Measurements from ENCODE around the gene GNAT1.

DNA sequence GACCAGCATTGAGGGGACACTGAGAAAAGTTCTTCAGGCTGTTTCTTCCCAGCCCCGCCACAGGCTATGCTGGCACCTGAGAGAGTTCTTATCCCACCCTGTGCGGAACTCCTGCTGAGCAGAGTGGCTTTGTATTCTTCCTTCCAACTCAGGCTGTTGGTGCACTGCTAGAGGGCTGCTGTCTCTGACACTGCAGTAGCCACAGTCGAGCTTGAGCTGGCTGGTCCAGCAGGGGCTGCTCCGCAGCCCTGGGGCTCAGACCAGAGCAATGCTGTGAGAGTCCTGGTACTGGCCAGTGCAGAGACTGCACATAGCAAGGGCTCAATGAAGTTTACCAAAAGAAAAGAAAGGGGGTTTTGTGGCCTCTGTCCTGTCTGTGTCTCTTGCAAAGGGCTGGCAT lies 48.2 kb downstream of the GNAT1 start:
- TF ChIP-seq, protein P1, sequence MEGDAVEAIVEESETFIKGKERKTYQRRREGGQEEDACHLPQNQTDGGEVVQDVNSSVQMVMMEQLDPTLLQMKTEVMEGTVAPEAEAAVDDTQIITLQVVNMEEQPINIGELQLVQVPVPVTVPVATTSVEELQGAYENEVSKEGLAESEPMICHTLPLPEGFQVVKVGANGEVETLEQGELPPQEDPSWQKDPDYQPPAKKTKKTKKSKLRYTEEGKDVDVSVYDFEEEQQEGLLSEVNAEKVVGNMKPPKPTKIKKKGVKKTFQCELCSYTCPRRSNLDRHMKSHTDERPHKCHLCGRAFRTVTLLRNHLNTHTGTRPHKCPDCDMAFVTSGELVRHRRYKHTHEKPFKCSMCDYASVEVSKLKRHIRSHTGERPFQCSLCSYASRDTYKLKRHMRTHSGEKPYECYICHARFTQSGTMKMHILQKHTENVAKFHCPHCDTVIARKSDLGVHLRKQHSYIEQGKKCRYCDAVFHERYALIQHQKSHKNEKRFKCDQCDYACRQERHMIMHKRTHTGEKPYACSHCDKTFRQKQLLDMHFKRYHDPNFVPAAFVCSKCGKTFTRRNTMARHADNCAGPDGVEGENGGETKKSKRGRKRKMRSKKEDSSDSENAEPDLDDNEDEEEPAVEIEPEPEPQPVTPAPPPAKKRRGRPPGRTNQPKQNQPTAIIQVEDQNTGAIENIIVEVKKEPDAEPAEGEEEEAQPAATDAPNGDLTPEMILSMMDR (conservative IDR thresholded peaks at IDR 0.05): no peak
- TF ChIP-seq EZH2 (IDR thresholded peaks at IDR 0.05; ENCODE audit: low read depth): no peak
